NCI-H1436 (cell line): Measurements from ENCODE around the gene GARIN3.
"Not testable (repeated sequence)": the region's sequence is repeated elsewhere in the genome, so short reads cannot be mapped to it uniquely, and the experiment has no call there.

Experiments used
- DNase-seq: peaks from one replicate; lab custom pipeline; 2025; lab: John Stamatoyannopoulos, UW

GARIN3 gene

DNA sequence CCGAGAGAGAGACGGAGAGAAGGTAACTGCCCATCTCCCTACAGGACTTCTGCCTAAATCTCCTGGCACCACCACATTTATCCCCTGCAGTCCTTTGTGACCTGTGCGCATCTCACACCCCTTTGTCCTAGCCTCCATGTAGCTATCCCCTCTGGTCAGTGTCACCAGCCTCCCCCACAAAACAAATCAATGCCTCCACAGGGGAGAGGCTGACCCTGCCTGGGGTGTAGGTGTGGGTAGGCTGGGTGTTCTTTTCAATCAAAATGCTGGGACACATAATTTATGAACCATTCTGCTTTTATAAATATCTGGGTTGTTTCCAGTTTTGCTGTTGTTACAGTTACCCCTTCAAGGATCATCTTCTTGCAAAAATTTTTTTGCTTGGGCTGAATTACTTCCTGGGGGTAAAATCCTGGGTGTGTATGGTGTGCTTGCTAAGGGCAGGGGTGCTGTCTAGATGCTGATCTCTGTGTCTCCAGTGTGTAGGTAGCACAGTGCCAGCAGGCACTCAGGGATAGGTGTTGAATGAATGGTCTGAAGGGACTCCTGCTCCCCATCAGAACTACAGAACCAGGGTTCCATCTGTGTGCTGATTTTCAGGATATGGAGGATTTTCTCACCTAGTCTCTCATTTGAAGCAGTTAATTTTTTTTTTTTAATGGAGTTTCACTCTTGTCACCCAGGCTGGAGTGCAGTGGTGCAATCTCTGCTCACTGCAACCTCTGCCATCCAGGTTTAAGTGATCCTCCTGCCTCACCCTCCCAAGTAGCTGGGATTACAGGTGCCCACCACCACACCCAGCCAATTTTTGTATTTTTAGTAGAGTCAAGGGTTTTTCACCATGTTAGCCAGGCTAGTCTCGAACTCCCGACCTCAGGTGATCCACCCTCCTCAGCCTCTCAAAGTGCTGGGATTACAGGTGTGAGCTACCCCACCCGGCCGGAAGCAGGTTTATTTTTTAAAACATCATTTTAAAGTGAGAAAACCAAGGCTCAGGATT, at the start of gene GARIN3:
TSS of gene GARIN3 (minus strand) at position 51 of the 1,000 bp plus-strand sequence. CDS start 96 bp downstream, outside the sequence.
- DNase-seq, result no peak

DNA sequence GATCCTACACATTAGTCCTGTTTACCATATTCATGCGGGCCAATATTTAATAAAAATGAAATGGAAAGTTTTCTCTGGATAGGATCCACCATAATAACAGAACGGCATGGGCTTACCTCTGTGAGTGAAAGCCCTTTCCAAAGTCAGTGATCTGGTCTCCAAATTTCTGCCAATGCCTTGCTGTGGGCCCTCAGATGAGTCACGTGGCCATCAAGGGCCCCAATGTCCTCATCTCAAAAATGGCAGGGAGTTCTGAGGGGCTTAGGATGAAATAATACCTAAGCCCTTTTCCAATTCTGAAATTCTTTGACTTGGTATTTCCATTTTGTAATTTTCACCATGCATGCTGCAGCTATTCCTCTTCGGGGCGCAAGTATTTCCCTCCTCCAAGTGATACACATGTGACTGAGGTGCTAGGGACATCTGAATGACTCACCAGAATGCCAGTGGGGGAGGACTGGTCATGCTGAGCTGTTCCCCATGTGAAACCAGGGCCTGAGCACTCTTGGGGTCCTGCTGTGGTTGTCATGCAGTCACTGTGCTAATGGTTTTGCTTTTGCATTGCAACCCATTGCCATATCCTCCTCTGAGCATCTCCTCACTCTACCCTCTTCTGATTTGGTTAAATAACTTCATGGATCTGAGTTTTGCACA, 49.6 kb upstream of the GARIN3 start:
- DNase-seq, result no peak

DNA sequence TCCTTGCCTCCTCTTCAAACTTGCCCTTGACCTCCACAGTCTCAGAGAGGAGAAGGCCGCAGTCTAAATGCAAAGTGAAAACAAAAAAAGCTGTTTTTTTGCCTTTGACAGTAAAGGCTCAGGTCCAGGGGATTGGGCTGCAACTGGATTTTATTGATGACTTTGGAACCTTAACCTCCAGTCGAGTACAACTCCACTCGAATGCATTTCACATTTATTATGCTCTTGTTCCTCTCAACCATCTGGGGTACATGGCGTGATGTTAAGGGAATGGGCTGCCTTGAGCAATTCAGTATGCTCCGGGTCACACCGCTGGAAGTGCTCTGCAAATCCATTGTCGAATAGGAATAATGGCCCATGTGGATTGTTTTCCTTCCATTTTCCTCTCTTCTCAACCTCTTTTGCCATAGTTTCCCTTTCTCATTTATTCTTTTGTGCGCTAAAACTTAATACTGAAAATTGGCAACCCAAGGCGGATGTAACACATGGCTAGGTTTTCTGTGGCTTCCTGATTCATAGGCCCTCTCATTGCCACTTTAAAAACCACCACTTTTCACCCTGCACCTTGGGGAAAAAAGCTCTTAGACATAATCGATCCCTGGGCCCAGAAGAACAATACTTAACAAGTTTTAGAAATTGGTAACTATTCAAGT, 48.9 kb upstream of the GARIN3 start:
- DNase-seq, result no peak

DNA sequence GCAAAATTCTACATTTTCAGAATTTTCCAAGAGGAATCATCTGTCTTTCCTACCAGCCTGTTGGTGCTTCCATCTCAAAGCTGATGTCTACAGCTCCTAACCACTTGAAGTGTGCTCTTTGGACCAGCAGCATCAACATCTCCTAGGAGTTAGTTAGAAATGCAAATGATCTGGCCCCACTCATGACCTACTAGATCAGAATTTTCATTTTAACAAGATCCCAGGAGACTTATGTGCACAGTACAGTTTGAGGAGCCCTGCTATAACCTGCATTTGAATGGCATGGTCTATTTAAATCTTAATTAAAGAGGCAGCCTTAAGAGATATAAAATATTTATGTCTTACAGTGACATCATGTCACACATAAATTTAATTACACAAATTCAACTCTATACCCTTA, 48.4 kb upstream of the GARIN3 start:
- DNase-seq, result no peak

DNA sequence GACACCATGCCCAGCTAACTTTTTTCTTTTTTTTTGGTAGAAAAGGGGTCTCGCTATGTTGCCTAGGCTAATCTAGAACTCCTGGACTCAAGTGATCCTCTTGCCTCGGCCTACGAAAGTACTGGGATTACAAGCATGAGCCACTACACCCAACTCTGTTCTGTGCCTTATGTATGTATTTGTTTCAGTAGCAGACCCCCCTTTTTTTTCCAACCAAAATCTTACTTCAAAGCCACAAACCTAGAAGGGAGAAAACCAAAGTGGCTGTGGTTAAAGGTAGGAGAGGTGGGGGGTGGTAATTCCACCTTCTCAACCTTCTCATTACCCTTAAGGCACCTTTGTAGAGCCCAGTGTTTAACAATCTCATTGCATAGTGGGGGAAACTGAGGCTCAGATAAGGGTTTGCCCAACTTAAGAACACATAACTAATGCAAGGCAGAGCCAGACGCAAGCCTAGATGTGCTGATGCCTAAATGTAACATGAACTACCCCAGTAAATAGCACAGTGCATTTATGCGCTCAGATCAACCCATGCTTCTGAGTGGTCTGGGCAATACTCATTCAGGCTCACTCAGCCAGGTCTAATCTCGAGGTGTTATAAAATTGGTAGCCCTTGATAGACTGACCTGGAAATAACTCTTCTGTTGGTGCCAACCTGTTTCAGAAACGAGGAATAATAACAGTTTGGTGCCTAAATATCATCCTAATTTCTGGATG, 47.6 kb upstream of the GARIN3 start:
- no peak for DNase-seq

DNA sequence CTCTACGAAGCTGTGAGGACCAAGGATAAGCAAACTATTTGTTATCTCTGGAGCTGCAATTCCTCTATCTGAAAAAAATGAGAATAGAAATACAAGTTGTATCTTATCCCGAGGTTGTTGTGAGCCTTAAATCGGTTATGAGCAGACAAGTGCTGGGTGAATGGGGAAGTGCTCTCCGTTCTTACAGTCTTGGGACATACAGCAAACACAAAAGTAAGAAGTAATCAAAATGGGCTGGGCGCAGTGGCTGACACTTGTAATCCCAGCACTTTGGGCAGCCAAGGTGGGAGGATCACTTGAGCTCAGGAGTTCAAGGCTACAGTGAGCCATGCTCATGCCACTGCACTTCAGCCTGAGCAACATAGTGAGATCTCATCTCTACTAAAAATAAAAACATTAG, 46.2 kb upstream of the GARIN3 start:
- DNase-seq, result no peak

DNA sequence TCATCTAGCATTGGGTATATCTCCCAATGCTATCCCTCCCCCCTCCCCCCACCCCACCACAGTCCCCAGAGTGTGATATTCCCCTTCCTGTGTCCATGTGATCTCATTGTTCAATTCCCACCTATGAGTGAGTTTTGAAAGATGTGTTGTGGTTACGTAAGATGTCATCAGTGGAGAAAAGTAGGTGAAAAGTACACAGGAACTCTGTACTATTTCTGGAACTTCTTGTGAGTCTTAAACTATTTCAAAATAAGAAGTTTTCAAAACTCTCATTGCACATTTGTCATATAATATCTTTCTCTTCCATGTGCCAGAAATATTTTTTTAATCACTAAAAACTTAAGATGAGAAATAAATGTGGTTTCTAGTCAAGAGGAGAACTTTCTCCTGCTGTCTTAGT, 44.6 kb upstream of the GARIN3 start:
- DNase-seq, result not testable (repeated sequence)

DNA sequence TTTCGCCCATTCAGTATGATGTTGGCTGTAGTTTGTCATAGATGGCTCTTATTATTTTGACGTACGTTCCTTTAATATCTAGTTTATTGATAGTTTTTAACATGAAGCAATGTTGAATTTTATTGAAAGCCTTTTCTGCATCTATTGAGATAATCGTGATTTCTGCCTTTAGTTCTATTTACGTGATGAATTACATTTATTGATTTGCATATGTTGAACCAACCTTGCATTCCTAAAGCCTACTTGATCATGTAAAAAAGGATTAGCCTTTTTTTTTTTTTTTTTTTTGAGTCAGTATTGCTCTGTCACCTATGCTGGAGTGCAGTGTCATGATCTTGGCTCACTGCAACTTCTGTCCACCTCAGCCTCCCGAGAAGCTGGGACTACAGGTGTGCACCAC, 39.6 kb upstream of the GARIN3 start:
- DNase-seq, result no peak

DNA sequence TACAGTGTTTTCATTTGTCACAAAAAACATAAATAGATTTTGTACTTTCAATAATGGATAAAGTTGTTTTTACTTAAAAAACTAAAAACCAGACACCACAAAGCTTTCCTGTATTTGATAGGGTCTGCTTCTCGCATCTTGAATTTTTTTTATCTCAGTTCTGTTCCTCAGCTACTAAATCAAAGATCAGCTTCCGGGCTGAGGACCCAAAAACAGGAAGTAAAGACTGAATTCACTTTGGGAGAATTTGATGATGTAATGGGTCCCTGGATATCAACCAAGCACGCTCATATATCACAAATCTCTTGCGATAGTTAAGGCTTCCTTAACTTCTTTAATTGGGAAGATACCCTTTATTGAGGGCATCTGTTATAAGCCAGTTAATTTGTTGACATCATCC, 38.7 kb upstream of the GARIN3 start:
- no peak for DNase-seq

DNA sequence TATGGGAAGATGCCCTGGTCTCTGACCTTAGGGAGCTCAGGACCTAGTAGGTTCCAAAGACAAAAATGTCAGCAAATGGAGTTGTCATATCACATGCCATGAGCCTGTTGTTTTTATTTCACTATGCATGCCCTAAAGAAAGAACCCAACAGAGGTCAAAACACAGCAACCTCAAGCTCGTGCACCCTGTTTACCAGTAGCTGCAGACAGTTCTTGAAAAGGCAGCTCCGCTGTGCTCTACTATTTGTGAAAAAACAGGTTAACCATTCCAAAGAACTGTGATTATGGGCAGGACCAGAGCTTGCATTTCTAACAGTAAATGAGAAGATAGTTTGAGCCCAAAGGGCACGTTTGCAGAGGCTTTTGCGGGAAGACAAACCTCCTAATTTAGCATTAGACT, 37.4 kb upstream of the GARIN3 start:
- no peak for DNase-seq

DNA sequence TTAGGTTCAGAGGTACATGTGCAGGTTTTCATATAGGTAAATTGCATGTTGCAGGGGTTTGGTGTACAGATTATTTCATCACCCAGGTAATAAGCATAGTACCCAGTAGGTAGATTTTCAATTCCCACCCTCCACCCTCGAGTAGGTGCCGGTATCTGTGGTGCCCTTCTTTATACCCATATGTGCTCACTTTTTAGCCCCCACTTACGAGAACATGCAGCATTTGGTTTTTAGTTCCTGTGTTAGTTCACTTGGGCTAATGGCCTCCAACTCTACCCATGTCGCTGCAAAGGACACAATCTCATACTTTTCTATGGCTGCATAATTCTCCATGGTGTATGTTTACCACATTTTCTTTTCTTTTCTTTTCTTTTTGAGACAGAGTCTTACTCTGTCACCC, 35.8 kb upstream of the GARIN3 start:
- no peak for DNase-seq

DNA sequence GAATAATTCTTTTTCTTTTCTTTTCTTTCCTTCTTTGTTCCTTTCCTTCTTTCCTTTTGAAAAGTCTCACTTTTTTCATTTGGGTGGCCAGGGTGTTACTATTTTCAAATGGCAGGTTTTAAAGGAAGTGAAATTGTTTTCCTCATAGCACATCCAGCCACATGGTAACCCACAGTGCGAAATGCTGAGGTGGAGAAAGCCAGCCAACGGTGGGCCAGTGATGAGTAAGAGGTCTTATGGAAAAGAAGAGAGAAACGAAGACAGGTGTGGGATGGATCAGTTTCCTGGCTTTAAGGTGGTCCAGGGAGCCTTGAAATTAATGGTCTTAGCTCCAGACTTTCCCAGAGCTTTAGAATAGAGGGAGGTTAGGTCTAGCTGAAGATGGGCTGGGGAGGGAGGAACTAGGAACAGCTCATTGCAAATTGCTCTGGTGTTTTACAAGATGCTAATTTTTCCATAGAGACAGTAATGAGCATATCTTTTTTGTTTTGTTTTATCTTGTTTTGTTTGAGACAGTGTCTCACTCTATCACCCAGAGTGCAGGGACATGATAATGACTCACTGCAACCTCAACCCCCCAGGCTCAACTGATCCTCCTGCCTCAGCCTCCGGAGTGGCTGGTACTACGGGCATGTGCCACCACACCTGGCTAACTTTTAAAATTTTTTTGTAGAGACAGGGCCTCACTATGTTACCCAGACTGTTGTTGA, 32.4 kb upstream of the GARIN3 start:
- DNase-seq, result no peak

DNA sequence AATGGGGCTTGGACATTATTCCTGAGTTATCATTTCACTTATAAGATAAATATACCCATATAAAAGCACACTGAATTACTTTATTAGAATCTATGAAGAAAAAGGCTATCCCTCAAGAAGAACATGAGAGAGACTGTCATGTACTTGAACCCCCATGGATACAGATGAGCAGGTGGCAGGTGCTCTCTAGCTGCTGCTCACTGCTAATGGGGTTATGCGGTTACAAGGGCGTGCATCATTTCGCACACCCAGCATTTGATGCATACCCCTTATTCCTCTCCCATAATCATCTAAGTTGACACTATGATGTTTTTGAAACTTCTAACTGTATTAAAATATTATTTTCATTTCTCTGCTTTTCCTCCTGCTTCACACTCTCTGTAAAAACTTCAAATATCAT, 31.0 kb upstream of the GARIN3 start:
- DNase-seq, result no peak

DNA sequence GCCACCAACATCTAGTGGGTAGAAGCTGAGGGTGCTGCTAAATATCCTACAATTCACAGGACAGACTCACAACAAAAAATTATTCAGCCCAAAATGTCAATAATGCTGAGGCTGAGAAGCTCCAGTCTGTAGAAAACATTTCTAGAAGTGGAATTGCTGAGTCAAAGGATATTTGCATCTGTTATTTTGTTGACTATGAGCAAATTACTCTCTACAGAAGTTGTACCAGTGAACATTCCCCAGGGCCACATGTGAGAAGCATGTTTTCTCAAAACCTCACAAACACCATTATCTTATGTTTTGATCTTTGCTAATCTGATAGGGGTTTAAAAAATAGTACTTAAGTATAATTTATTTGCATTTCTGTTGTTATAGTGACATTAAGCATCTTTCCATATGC, 30.0 kb upstream of the GARIN3 start:
- no peak for DNase-seq

DNA sequence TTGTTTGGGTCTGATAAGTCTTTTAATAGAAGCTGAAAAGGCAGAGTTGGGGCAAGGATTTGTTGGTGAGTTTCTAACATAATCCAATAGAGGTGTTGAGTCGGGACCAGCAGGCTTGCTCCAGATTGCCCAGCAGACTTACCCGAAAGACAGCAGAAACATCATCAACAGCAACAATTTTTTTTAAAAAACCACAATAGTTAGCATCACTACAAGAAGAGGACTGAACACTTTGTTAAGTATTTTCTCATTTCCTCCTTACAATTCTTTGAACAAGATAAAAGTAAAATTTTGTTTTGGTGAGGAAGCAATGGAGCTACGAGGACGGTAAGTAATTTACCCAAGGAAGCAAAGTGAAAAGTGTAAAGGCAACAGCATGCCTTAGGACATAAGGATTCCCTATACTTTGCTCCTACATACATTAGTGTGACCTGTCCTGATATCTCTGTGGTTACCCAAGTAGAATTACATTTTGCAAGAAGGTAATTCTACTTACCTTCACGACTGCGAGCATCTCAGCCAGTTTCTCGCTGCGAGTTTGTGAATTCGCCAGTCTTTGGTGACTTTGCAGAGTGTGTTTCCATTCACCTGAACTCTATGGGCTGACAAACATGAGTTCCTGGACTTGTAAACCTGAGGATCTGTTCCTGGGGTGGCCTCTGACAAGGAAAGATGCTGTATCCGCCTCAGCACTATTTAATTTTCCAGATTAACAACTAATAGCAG, 27.8 kb upstream of the GARIN3 start:
- DNase-seq, result no peak

DNA sequence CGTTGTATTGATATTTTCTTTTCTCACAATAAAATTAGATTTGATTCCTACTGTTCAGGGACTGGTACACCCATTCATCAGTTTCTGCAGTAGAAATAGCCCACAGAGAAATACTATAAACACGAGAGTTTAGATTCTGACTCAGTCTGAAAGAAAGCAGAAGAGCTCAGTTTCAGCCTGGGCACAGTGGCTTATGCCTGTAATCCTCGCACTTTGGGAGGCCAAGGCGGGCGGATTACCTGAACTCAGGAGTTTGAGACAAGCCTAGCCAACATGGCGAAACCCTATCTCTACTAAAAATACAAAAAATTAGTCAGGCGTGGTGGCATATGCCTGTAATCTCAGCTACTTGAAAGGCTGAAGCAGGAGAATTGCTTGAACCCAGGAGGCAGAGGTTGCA, 23.2 kb upstream of the GARIN3 start:
- no peak for DNase-seq

DNA sequence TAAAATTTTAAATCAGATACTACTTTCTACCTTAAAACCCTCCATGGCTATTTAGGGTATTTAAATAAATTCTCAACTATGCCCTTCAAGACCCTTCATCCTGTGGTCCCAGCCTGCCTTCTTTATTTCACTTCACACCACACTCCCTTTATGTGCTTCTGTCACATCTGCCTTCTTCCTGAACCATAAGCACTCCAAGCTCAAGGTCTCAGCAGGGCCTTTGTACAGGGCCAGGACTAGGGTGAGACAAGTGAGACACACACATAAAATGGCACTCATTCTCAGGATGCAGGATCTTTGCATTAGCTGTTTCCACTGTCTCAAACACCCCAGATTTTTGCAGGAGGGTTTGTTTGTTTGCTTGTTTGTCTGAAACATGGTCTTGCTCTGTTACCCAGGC, 22.2 kb upstream of the GARIN3 start:
- no peak for DNase-seq

DNA sequence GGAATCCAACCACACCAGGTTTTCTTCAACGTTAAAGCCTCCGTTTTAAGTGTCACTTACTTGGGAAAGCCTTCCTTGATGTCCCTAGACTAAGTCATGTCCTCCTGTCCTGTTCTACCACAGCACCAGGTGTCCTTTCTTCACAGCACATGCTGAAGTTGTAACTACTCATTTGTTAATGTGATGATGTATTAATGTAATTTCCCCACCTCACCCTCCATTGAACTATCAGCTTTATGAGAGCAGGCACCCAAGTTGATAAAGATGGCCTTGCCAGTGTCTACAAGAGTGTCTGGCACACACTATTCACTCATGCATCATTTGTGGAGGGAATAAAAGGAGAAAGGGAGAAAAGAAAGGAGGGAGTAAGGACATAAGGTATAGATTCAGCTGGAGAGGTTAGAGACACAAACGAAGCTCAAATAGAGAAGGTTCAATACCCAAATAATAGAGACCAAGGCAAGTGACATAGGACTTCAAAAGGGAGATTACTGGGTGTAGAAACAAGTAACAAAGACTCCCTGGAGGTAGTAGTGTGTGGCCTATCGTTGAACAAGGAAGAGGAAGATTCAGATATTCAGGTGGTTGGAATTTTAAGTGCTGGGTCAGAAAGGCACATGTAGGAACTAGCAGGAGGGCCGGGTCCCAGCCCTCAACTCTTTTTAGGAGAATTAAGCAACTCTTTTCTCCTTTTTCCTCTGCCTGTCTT, 21.1 kb upstream of the GARIN3 start:
- DNase-seq, result no peak

DNA sequence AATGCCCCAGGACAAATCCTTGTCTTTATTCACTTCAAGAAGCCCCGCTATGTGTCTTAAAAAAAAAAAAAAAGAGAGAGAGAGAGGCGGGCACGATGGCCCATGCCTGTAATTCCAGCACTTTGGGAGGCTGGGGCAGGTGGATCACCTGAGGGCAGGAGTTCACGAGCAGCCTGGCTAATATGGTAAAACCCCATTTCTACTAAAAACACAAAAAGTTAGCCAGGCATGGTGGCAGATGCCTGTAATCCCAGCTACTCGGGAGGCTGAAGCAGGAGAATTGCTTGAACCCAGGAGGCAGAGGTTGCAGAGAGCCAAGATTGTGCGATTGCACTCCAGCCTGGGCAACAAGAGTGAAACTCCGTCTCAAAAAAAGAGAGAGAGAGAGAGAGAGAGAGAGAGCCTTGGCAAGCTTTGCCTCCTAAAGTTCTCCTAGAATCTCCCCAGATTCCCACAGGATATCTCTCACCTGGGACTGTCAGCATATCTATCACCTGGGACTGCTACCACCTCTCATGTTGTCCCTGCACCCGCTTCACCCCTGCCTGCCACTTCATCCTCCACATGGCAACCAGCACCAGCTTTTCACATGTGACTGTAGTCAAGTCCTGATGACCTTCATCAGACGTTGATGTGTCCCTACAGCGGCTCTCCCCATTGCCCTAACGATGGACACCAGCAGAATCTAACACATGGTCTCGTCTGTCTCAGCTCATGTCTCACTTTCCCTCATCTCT, 20.4 kb upstream of the GARIN3 start:
- no peak for DNase-seq
